Suppressor macrophage treated with lipopolysaccharide for 4 hours (primary cell): ENCODE measurements around the gene ACOD1.

Experiments used
- DNase-seq: peaks from one replicate; pipeline ENCODE4 v3.0.0-alpha.2; 2020

The ACOD1 gene

GRCh38 chr13:76992548-76993001 lies 44.3 kb downstream of the ACOD1 start:
- DNase-seq, result peak; percentile 37

GRCh38 chr13:76993021-76993420 lies 44.7 kb downstream of the ACOD1 start:
- DNase-seq, result peak; percentile 73

DNA sequence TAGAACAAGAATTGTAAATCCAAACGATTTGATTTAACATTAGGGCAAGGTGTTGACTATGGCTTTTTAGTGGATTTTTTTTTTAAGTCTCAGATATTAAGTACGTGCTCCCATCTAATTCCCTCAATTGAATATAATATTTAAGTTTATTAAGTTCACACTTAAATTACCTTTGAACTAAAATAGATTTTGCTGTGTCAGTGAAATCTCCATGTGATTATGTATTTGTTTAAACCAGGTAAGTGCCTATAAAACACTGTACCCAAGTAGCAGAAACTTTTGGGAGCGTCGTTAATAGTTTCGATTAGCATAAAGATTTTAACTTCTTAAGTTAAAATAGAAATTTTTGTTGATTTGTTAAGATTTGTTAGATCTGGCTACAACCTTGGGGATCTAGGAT lies 45.2 kb downstream of the ACOD1 start:
- DNase-seq, result no peak

DNA sequence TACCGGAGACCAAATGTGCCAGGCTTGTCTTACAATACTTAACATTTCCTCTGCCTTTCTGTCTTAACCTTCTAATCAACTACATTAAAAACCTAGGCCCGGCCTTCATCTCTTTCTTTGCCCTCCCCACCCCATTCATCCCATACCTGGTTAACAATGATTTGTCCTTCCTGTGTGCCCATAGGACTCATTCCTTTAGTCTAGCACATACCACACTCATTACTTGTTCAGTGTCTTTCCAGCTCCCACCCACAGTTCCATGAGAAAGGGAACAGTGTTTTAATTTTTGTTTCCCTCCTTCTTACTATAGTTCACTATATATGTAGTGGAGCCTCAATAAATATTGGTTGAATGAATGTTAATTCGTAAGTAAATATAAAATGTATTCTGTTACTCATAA lies 46.0 kb downstream of the ACOD1 start:
- DNase-seq, result no peak

DNA sequence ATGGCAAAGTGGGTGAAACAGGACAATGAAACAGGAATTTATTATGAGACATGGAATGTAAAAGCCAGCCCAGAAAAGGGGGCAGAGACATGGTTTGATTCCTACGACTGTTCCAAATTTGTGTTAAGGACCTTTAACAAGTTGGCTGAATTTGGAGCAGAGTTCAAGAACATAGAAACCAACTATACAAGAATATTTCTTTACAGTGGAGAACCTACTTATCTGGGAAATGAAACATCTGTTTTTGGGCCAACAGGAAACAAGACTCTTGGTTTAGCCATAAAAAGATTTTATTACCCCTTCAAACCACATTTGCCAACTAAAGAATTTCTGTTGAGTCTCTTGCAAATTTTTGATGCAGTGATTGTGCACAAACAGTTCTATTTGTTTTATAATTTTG lies 52.2 kb downstream of the ACOD1 start:
- no peak for DNase-seq

GRCh38 chr13:77001540-77001939 lies 53.2 kb downstream of the ACOD1 start:
- DNase-seq, result no peak

DNA sequence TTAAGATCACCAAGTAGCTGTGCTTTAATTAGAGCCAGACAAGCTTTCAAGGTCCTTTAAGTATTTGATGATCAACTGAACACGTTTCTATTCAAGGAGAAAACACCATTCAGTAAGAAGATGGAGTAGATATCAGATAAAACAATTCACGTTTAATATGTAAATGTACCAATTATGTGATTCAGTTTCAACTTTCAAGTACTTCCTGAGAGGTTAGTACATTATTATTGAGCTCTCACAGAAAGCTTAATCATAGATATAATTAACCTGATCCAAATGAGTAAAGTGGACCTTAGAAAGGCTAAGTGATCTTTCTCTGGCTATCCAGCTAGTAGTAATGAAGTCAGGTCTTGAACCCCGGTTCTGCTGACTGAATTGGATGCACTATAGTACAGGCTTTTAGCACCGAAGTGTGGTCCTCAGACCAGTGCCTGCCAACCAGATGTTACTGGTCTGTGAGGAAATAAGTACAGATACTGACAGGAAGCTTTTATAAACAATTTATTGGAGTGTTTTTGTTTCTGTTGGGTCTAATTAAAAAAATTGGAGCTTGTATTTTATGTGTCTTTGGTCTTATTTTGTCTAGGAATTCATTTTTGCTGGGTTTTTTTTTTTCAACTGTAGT lies 53.8 kb downstream of the ACOD1 start:
- no peak for DNase-seq

- DNase-seq, result peak; percentile 37
Measured at GRCh38 chr13:77002590-77003190, 54.4 kb downstream of the ACOD1 start.
